Ovary (tissue), 3 donors: ENCODE results near the gene IPPK.

Experiments
- POLR2A ChIP-seq: fragments of 450-650 bp; IDR thresholded peaks from one replicate; pipeline ENCODE4 v1.6.1; 2017; ENCODE audit warnings: antibody characterized with exemption, mild to moderate bottlenecking, moderate library complexity
- TF ChIP-seq, protein P1 (sequence below), 3 donors: fragments of 450-650 bp in 2 of 3; fragments of 200-600 bp in 1 of 3; IDR thresholded peaks; one replicate each; pipeline versions ENCODE4 v1.5.1 to v1.8.0; 2016 to 2022; ENCODE audit warnings: antibody characterized with exemption in 3 of 3, mild to moderate bottlenecking in 1 of 3
- donor health status: DM: no; HTN: no; CAD: no.

GRCh38 chr9:92713528-92713927 is 43.6 kb upstream of the IPPK start:
- TF ChIP-seq POLR2A, result no peak
- TF ChIP-seq, protein P1, sequence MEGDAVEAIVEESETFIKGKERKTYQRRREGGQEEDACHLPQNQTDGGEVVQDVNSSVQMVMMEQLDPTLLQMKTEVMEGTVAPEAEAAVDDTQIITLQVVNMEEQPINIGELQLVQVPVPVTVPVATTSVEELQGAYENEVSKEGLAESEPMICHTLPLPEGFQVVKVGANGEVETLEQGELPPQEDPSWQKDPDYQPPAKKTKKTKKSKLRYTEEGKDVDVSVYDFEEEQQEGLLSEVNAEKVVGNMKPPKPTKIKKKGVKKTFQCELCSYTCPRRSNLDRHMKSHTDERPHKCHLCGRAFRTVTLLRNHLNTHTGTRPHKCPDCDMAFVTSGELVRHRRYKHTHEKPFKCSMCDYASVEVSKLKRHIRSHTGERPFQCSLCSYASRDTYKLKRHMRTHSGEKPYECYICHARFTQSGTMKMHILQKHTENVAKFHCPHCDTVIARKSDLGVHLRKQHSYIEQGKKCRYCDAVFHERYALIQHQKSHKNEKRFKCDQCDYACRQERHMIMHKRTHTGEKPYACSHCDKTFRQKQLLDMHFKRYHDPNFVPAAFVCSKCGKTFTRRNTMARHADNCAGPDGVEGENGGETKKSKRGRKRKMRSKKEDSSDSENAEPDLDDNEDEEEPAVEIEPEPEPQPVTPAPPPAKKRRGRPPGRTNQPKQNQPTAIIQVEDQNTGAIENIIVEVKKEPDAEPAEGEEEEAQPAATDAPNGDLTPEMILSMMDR (IDR thresholded peaks at IDR 0.05), result no peak
